ENCODE data around the gene NPM3.
A peak's percentile ranks its signal among the peaks of the same experiment; 100 is the strongest.

The NPM3 gene

DNA sequence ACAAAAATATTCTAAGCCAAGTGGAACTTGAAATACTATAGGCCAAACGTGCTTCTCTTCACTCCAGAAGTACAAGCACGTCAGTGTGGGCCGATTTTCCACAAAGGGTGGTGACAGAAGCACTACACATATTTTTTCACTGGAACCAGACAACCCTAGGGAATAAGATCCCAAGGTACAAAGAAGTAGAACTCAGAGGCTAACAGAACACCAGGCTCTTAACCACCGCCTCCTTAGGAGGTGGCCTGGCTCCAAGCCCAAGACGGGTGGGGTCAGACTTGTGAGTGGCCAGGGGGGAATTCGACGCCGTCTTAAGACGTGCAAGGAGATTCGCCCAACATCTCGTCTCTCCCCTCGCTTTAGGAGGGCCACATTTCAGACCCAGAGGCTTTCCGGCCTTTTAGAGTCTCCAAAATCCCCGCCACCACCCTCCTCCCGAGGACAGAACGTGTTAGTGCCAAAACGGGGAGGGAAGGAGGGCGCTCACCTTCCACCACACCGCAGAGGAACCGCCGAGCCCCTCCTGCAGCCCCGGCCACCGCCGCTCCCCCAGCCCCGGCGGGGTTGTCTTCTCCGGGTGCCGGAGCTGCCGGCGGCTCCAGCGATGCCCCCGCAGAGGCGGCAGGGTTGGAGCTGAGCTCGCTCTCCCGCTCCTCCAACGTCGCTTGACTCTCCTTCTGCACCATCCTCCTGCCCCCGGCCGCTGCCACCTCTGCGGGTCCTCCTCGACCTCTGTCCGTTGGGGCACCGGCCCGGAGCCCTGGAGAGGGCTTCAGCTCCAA lies 34.3 kb upstream of the NPM3 start:
- Histone ChIP-seq H3K27ac (peak overlapping the region; percentile 98 to 99), H3K4me3 (peak overlapping the region; percentile 99)
- peak; percentile 94 for DNase-seq (ENCODE audit: low spot score)
- TF ChIP-seq, protein P1, sequence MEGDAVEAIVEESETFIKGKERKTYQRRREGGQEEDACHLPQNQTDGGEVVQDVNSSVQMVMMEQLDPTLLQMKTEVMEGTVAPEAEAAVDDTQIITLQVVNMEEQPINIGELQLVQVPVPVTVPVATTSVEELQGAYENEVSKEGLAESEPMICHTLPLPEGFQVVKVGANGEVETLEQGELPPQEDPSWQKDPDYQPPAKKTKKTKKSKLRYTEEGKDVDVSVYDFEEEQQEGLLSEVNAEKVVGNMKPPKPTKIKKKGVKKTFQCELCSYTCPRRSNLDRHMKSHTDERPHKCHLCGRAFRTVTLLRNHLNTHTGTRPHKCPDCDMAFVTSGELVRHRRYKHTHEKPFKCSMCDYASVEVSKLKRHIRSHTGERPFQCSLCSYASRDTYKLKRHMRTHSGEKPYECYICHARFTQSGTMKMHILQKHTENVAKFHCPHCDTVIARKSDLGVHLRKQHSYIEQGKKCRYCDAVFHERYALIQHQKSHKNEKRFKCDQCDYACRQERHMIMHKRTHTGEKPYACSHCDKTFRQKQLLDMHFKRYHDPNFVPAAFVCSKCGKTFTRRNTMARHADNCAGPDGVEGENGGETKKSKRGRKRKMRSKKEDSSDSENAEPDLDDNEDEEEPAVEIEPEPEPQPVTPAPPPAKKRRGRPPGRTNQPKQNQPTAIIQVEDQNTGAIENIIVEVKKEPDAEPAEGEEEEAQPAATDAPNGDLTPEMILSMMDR (IDR thresholded peaks at IDR 0.05), result no peak

DNA sequence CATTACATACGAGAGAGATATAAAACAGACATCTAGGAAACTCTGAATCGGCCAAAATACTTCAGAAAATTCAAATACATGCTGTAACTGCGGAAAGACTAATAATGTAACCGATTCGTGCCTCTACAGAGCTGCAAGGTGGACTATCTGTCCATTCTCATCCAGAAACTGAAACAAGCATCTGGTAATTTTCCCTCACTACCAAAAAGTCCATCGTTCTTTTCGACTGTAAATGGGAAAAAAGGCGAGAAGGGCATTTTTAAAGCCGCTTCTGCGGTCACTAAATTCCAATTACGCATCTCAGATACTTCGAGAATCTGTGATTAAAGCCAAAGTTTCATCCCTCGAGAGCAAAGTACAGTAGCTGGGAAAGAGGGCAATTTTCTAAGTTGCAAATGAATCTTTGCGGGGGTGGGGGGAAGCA lies 33.7 kb upstream of the NPM3 start:
- TF ChIP-seq, protein P1 (IDR thresholded peaks at IDR 0.05), result no peak
- DNase-seq (ENCODE audit: low spot score), result no peak
- peak overlapping the region; percentile 98 to 99 for H3K27ac ChIP-seq
- H3K4me3 ChIP-seq, result peak overlapping the region; percentile 99

DNA sequence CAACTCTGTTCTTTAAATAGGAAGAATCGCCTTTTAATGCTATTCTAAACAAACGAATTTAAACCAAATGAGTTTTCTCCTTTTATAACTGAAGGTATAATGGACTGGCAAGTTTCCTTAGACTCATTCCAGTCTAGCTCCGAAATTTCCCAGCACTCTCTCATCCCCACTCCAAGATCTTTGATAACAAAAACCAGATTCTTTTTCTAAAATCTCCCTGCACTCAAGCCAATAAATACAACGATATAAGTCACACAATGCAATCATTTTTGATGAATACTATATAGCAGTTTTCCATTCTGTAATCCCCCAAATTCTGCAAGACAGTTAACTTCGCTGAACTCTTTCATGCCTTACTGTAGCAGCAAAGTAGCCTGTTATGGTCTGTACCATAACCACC lies 33.1 kb upstream of the NPM3 start:
- TF ChIP-seq, protein P1 (IDR thresholded peaks at IDR 0.05), result no peak
- no peak for DNase-seq (ENCODE audit: low spot score)
- peak overlapping the region; percentile 99 for H3K4me3 ChIP-seq
- H3K27ac ChIP-seq, result peak overlapping the region in 1 of 2 donors; percentile 98

DNA sequence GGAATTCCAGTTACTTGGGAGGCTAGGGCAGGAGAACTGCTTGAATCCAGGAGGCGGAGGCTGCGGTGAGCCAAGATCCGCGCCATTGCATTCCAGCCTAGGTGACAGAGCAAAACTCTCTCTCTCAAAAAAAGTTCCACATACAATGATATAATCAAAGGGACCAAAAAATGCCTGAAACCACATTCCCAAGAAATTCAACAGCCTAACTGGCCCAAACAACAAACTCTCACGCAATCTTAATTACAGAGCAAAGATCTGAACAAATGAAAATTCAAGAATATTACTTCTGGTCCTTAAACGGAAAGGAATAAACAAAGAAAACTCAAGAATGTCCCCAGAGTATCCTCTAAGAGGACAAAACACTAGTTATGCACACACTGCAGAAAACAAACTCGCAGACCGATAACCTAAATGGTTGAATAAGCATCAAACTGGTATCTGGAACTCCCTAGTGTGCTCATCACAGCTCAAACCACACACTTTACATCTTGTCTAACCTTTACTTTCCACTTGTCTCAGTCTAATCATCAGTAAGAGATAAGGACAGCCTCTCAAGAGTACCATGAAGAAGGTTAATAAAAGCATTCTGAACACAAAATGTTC lies 31.3 kb upstream of the NPM3 start:
- no peak for DNase-seq (ENCODE audit: low spot score)
- H3K4me3 ChIP-seq, result peak overlapping the region; percentile 99
- H3K27ac ChIP-seq, result no peak overlapping the region
- TF ChIP-seq, protein P1 (IDR thresholded peaks at IDR 0.05), result no peak

DNA sequence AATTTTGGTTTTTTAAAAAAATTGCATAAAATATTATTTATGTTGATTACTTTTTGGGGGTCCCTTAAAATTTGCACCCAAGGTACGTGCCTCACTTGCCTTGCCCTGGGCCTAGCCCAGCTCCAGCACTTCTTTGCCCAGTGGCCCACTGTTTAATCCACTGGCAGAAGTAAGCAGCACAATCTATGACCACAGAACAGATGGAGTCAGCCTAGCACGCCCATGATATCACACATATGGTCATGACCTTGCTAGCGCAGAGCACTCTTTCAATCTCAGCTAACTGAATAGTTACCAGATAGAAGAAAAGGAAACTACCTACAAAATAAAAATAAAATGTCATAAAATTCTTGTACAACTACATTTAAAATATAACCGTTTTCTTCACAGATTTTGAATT lies 29.4 kb upstream of the NPM3 start:
- DNase-seq (ENCODE audit: low spot score), result no peak
- TF ChIP-seq, protein P1 (IDR thresholded peaks at IDR 0.05), result no peak
- H3K4me3 ChIP-seq, result no peak overlapping the region
- no peak overlapping the region for H3K27ac ChIP-seq

DNA sequence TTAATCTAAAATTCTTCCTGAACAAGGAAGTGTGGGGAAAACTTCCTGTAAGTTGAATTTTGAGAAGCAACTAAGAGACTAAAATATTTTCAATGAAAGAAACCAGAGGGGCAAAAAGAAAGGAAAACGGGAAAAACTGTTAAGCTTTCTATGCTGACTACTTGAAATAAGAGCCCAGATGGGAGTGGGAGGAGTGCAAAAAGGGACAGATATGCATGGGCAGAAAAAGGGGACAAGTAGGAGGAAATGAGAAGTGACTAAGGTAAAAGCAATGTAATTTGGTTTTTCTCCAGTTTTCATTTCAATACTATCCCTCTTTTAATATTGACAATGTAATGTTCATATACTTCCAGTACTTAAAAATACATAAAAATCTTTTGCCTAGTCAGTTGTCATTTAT lies 23.9 kb upstream of the NPM3 start:
- Histone ChIP-seq H3K27ac (no peak overlapping the region), H3K4me3 (no peak overlapping the region)
- DNase-seq (ENCODE audit: low spot score), result no peak
- TF ChIP-seq, protein P1 (IDR thresholded peaks at IDR 0.05), result no peak

DNA sequence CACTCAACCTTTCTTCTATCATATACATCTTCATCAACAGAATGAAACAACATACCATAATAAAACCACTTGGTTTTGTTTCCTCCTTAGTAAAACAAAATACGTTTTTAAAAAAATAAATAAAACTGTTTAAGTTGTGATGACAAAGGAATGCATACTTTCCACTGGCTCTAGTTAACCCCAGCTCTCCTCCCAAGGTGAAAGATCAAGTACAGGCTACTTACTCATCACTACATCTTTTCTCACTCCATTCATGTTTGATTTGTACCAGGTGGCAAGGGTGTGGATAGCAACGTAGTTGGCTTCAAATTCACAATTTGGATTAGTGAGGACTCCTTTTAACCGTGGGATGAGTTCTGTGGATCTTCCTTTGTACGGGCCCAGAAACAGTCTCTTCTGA lies 20.3 kb upstream of the NPM3 start:
- no peak for DNase-seq (ENCODE audit: low spot score)
- H3K4me3 ChIP-seq, result no peak overlapping the region

More for the DNA sequence above, 20.3 kb upstream of the NPM3 start:
- TF ChIP-seq, protein P1 (IDR thresholded peaks at IDR 0.05), result no peak
- no peak overlapping the region for H3K27ac ChIP-seq

Data from coronary artery (tissue), 2 donors.